SK-N-MC (cell line): ENCODE data around the gene MTHFS.

Source experiments
- EZH2 ChIP-seq: fragments of 200-600 bp; sonication (generic); IDR thresholded peaks from one replicate; pipeline ENCODE4 v1.6.1; 2017; ENCODE audit warnings: antibody characterized with exemption
- POLR2AphosphoS5 ChIP-seq: IDR thresholded peaks from 2 replicates; pipeline ENCODE4 v1.6.1; 2012; ENCODE audit warnings: mild to moderate bottlenecking, low read depth, low read length, borderline replicate concordance

- TF ChIP-seq POLR2AphosphoS5, result no peak
- no peak for TF ChIP-seq EZH2
Observed at GRCh38 chr15:79886124-79886523, 10.7 kb downstream of the MTHFS start.
